ENCODE data around the gene VPS16.

VPS16 gene

DNA sequence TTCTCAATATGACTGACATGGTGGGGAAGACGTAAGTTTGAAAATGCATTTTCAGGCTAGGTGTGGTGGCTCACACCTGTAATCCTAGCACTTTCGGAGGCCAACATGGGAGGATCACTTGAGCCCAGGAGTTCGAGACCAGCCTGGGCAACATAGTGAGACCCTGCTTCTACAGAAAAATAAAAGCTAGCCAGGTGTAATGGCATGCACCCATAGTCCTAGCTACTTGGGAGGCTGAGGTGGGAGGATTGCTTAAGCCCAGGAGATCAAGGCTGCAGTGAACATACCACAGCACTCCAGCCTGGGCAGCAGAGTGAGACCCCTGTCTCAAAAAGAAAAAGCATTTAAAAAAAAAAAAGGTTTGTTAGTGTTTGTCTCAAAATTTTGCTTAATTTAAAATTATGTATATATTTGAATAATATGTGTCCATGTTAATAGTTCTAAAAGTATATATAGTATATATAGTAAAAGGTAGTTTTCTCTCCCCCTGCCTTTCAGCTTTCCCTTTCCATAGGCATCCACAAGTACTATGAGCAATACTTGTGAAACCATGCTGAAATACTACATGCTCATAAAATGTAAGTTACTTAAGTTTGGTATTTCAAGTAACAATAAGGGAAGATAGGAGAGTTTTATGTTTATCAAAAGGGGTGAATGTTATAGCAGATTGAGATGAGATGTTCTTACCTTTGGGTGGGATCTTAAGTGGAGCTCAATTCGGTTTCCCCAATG, 47.8 kb downstream of the VPS16 start:
- Histone ChIP-seq H3K4me2 (ENCODE audit: low read length) (no peak overlapping the region), H3K27me3 (ENCODE audit: control insufficient read depth, insufficient read depth, low read length) (no peaks in the 10 kb centered on the region), H2AFZ (no peak overlapping the region), H3K9me3 (ENCODE audit: control insufficient read depth, low read length) (no peaks in the 10 kb centered on the region), H3K27ac (no peak overlapping the region), H3K36me3 (ENCODE audit: control insufficient read depth, insufficient read depth, low read length) (no peaks in the 10 kb centered on the region), H3K4me3 (ENCODE audit: low read depth, low read length) (no peak overlapping the region), H3K4me1 (peaks cover 16% of the 10 kb centered on the region), H3K79me2 (peaks cover 9% of the 10 kb centered on the region), H3K9ac (no peak overlapping the region)
- TF ChIP-seq, protein P1, sequence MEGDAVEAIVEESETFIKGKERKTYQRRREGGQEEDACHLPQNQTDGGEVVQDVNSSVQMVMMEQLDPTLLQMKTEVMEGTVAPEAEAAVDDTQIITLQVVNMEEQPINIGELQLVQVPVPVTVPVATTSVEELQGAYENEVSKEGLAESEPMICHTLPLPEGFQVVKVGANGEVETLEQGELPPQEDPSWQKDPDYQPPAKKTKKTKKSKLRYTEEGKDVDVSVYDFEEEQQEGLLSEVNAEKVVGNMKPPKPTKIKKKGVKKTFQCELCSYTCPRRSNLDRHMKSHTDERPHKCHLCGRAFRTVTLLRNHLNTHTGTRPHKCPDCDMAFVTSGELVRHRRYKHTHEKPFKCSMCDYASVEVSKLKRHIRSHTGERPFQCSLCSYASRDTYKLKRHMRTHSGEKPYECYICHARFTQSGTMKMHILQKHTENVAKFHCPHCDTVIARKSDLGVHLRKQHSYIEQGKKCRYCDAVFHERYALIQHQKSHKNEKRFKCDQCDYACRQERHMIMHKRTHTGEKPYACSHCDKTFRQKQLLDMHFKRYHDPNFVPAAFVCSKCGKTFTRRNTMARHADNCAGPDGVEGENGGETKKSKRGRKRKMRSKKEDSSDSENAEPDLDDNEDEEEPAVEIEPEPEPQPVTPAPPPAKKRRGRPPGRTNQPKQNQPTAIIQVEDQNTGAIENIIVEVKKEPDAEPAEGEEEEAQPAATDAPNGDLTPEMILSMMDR (IDR thresholded peaks at IDR 0.05) = no peak

DNA sequence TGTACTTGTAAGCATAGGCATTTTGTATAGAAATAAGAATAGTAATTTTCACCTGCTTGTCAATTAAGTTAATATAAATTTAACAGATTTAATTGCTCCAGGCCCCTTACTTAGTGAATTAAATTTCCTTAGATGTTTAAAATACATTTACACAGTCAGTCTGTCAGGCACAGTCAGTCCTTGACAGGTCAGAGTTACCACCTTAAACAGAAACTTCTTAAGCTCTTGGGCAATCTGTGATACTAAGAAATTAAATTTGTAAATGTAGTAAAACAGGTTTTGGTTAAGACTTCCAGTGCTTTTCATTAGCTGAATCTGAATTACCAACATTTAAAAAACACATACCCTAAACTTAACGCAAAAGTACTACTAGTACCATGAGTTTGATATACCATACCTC, 48.7 kb downstream of the VPS16 start:
- Histone ChIP-seq H2AFZ (no peak overlapping the region), H3K79me2 (peaks cover 7% of the 10 kb centered on the region), H3K4me1 (peaks cover 16% of the 10 kb centered on the region), H3K27me3 (ENCODE audit: control insufficient read depth, insufficient read depth, low read length) (no peaks in the 10 kb centered on the region), H3K4me2 (ENCODE audit: low read length) (no peak overlapping the region), H3K4me3 (ENCODE audit: low read depth, low read length) (no peak overlapping the region), H3K9ac (no peak overlapping the region), H3K9me3 (ENCODE audit: control insufficient read depth, low read length) (no peaks in the 10 kb centered on the region), H3K27ac (no peak overlapping the region), H3K36me3 (ENCODE audit: control insufficient read depth, insufficient read depth, low read length) (no peaks in the 10 kb centered on the region)
- TF ChIP-seq, protein P1 (IDR thresholded peaks at IDR 0.05) = no peak

DNA sequence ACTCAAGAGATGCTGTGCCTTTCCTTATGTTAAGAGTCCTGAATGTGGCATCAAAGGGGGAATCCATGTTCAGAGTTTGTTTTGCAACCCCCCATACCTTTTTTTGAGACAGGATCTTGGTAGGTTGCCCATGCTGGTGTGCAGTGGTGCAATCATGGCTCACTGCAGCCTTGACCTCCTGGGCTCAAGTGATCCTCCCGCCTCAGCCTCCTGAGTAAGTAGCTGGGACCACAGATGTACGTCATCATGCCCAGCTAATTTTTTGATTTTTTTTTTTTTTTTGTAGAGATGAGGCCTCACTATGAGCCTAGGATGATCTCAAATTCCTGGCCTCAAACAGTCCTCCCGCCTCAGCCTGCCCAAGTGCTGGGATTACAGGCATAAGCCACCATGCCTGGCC, 49.3 kb downstream of the VPS16 start:
- H3K36me3 ChIP-seq (ENCODE audit: control insufficient read depth, insufficient read depth, low read length) = no peaks in the 10 kb centered on the region
- H3K9me3 ChIP-seq (ENCODE audit: control insufficient read depth, low read length) = no peaks in the 10 kb centered on the region
- no peak overlapping the region for H3K27ac ChIP-seq
- H3K27me3 ChIP-seq (ENCODE audit: control insufficient read depth, insufficient read depth, low read length) = no peaks in the 10 kb centered on the region
- peaks cover 12% of the 10 kb centered on the region for H3K79me2 ChIP-seq
- H2AFZ ChIP-seq = no peak overlapping the region
- H3K4me1 ChIP-seq = peaks cover 16% of the 10 kb centered on the region
- no peak overlapping the region for H3K4me3 ChIP-seq (ENCODE audit: low read depth, low read length)
- no peak overlapping the region for H3K9ac ChIP-seq
- H3K4me2 ChIP-seq (ENCODE audit: low read length) = no peak overlapping the region
- TF ChIP-seq, protein P1 (IDR thresholded peaks at IDR 0.05) = no peak

DNA sequence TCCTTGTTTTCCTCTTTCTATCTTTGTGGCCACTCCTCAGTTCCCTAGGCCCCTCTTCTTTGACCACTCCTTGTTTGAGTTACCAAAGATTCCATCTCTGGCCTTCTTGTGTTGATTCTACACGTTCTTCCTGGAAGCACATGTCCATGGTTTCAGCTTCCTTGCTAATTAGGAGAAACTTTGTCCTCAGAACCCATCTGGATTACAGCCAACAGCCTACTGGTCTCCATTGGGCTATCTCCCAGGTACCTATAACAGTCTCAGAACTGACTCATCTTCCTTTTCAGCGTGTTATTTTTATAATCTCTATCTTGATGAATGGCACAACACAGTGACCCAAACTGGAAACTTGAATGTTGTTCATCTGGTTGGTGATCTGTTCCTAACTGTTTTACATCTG, 50.2 kb downstream of the VPS16 start:
- no peaks in the 10 kb centered on the region for H3K9me3 ChIP-seq (ENCODE audit: control insufficient read depth, low read length)
- peaks cover 16% of the 10 kb centered on the region for H3K4me1 ChIP-seq
- no peak overlapping the region for H3K9ac ChIP-seq
- peaks cover 19% of the 10 kb centered on the region for H3K79me2 ChIP-seq
- TF ChIP-seq, protein P1 (IDR thresholded peaks at IDR 0.05) = no peak
- no peaks in the 10 kb centered on the region for H3K36me3 ChIP-seq (ENCODE audit: control insufficient read depth, insufficient read depth, low read length)
- no peaks in the 10 kb centered on the region for H3K27me3 ChIP-seq (ENCODE audit: control insufficient read depth, insufficient read depth, low read length)
- H3K4me2 ChIP-seq (ENCODE audit: low read length) = no peak overlapping the region
- H2AFZ ChIP-seq = no peak overlapping the region
- no peak overlapping the region for H3K4me3 ChIP-seq (ENCODE audit: low read depth, low read length)
- no peak overlapping the region for H3K27ac ChIP-seq

DNA sequence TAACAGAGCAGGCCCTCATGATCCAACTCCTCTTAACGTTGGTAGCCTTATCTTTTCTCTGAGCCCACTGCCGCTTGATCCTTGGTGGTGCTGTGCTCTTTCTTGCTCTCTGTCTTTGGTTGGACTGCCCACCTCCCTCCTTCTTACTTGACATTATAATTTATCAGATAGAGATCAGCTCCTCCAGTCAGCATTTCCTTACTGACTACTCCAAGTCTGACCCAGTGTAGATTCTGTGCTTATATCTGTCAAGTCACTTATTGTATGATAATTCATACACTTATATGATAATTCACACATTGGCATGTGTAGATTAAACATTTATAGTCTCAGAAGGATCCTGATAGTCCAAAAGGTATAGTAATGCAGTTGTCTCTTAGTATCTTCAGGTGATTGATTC, 50.8 kb downstream of the VPS16 start:
- no peak overlapping the region for H2AFZ ChIP-seq
- no peak overlapping the region for H3K4me3 ChIP-seq (ENCODE audit: low read depth, low read length)
- peaks cover 22% of the 10 kb centered on the region for H3K79me2 ChIP-seq
- H3K4me2 ChIP-seq (ENCODE audit: low read length) = no peak overlapping the region
- H3K27ac ChIP-seq = no peak overlapping the region
- no peaks in the 10 kb centered on the region for H3K27me3 ChIP-seq (ENCODE audit: control insufficient read depth, insufficient read depth, low read length)
- no peak overlapping the region for H3K9ac ChIP-seq
- H3K36me3 ChIP-seq (ENCODE audit: control insufficient read depth, insufficient read depth, low read length) = no peaks in the 10 kb centered on the region
- TF ChIP-seq, protein P1 (IDR thresholded peaks at IDR 0.05) = no peak
- H3K4me1 ChIP-seq = peaks cover 16% of the 10 kb centered on the region
- H3K9me3 ChIP-seq (ENCODE audit: control insufficient read depth, low read length) = no peaks in the 10 kb centered on the region

All from parathyroid adenoma (tissue), 2 donors.